Caki2 (cell line): ENCODE data around the gene CDC42EP4. TPM values are rescaled to one million over a fixed set of nuclear protein-coding genes. Genes with fewer than 3 reads are reported as not detected.
A peak's percentile ranks its signal among the peaks of the same experiment; 100 is the strongest.
"Not testable (repeated sequence)": the region's sequence is repeated elsewhere in the genome, so short reads cannot be mapped to it uniquely, and the experiment has no call there.

Experiments used
- DNase-seq: peaks from one replicate; pipeline ENCODE4 v3.0.0-alpha.2; 2015; ENCODE audit warnings: low read depth
- in situ Hi-C: cut with HindIII; loops from 2 replicates; pipeline ENCODE4 v1.10.0; 2016; ENCODE audit warnings: low sequenced_read_pairs, low pct_unique_long_range_greater_than_20kb, mixed read lengths
- total RNA-seq: library from RNA; depleted of rRNA; stranded (reverse); fragments of >200 nt; shearing (Covaris generic); gene quantifications from 2 replicates; pipeline ENCODE4 v1.2.3, GENCODE V29; 2014; ENCODE audit warnings: low replicate concordance

CDC42EP4 gene
- total RNA-seq, 1 experiment from 2014 or later: 50.8 TPM

DNA sequence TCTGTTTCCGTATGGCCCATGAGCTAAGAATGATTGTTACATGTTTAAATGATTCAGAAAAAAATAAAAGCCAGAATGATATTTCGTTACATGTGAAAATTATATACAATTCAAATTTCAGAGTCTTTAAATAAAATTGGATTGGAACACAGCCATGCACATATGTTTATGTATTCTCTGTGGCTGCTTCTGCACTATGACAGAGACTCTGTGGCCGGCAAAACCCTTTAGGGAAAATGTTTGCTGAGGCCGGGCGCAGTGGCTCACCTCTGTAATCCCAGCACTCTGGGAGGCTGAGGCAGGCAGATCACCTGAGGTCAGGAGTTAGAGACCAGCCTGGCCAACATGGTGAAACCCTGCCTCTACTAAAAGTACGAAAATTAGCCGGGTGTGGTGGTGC lies 15.9 kb upstream of the CDC42EP4 start:
- DNase-seq: no peak
- in situ Hi-C loops: no loop called here

GRCh38 chr17:73325527-73325842 lies 13.7 kb upstream of the CDC42EP4 start:
- in situ Hi-C loops: no loop called here

GRCh38 chr17:73324711-73325526 lies 13.1 kb upstream of the CDC42EP4 start:
- no peak for DNase-seq
- in situ Hi-C loops: no loop called here

More at GRCh38 chr17:73325527-73325842, 13.7 kb upstream of the CDC42EP4 start:
- DNase-seq: no peak

- no peak for DNase-seq
- in situ Hi-C loops: no loop called here
These were observed 12.3 kb upstream of the CDC42EP4 start for GRCh38 chr17:73324160-73324475.

- DNase-seq: no peak
- in situ Hi-C loops: no loop called here
These were observed 11.8 kb upstream of the CDC42EP4 start for GRCh38 chr17:73323409-73324159.

GRCh38 chr17:73320601-73321264 lies 8.9 kb upstream of the CDC42EP4 start:
- no peak for DNase-seq
- in situ Hi-C loops: no loop called here

GRCh38 chr17:73319766-73320165 lies 8.0 kb upstream of the CDC42EP4 start:
- in situ Hi-C loops: no loop called here

GRCh38 chr17:73318836-73319235 lies 7.0 kb upstream of the CDC42EP4 start:
- DNase-seq: no peak
- in situ Hi-C loops: no loop called here

More at GRCh38 chr17:73319766-73320165, 8.0 kb upstream of the CDC42EP4 start:
- no peak for DNase-seq

DNA sequence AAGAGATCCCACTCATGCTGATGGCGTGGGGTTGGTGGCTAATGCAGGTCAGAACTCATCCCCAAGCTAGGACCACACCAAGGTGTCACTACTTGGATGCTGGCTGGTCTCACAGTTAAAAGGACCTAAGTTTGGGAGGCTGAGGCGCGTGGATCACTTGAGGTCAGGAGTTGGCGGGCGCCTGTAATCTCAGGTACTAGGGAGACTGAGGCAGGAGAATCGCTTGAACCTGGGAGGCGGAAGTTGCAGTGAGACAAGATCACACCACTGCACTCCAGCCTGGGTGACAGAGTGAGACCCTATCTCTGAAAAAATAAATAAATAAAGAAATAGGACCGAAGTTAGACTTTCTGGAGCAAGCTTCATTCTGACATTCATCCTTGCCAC lies 6.6 kb upstream of the CDC42EP4 start:
- no peak for DNase-seq
- in situ Hi-C loops: no loop called here

DNA sequence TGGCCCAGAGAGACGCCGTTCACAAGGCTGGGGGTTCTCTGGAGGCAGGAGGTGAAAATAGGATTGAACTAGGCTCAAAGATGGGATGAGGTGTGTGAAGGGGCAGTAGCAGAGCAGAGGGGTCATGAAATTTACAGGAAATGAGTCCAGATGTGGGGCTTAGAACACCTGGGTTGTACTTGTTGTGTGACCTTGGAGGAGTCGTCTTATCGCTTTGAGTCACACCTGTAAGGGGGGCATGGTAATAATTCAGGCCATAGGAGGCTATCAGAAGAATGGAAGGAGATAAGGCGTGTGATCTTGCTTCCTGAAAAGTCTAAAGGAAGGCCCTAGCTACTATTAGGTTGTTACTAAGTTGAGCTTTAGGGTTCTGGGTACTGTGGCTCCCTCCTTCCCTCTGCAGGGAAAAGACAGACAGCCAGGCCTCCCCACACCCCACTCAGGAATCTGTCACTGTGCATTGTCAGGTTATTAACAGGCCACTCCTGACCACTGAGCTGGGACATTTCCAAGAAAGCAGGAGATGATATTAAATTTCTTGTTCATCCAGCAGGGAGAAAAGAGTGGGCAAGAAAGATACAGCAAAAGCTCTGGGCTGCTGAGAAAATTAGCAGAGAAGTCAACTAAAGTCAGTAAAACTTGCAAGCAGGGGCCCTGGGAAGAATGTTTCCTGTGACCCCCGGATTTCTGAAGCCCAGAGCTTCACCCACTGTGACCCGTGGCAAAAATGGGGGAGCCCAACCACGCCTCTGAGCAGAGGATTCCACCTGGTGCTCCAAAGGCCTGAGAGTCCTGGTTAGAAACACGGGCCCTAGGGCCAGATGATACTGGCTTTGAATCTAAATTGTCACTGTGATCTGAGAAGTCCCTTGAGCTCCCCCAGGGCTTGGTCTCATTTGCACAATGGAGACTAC lies 6.0 kb upstream of the CDC42EP4 start:
- in situ Hi-C loops: no loop called here
- DNase-seq: no peak

GRCh38 chr17:73316919-73317505 lies 5.2 kb upstream of the CDC42EP4 start:
- DNase-seq: no peak
- in situ Hi-C loops: no loop called here

GRCh38 chr17:73315471-73315870 lies 3.7 kb upstream of the CDC42EP4 start:
- in situ Hi-C loops: no loop called here

DNA sequence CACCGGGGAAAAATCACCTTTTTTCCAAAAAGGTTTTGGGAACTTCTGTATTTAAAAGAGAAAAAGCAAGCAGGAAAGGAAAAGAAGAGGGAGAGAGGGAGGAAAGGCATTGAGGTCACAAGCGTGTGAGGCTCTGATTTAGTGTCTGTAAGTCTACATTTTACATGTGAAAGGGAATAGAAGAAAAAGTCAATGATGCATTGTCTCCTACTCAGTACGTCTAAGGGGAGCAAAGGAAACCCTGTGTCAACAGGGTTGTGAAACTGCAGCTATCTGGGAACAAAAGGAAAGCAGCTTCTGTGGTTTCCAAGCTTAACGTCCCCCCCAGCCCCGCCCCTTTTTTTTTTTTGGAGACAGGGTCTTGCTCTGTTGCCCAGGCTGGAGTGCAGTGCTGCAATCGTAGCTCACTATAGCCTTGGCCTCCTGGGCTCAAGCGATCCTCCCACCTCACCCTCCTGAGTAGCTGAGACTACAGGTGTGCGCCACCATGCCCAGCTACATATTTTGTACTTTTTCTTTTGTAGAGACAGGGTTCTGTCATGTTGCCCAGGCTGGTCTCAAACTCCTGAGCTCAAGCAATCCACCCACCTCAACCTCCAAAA lies 1.8 kb upstream of the CDC42EP4 start:
- DNase-seq: no peak
- in situ Hi-C loops: no loop called here

More at GRCh38 chr17:73315471-73315870, 3.7 kb upstream of the CDC42EP4 start:
- no peak for DNase-seq

- in situ Hi-C loops, DNase-seq: not testable (repeated sequence)
These were observed 1.1 kb upstream of the CDC42EP4 start for GRCh38 chr17:73312887-73313286.

DNA sequence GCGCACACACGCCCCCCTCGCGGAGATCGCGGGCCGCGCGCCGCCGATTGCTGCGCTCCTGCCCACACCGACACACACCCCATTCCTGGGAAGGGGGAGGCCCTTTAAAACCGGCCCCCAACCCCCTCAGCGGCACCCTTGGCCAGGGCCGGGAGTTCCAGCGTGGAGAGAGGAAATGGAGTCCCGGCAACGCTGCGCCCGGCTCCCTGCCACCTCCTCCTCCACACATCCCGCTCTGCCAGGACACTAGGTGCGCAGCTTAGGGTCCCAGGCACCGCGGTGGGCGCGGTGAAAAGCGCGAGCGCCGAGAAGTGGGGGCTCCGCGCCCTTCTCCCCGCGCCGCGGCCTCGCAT lies 397 bp downstream of the CDC42EP4 start:
- in situ Hi-C loops: no loop called here

DNA sequence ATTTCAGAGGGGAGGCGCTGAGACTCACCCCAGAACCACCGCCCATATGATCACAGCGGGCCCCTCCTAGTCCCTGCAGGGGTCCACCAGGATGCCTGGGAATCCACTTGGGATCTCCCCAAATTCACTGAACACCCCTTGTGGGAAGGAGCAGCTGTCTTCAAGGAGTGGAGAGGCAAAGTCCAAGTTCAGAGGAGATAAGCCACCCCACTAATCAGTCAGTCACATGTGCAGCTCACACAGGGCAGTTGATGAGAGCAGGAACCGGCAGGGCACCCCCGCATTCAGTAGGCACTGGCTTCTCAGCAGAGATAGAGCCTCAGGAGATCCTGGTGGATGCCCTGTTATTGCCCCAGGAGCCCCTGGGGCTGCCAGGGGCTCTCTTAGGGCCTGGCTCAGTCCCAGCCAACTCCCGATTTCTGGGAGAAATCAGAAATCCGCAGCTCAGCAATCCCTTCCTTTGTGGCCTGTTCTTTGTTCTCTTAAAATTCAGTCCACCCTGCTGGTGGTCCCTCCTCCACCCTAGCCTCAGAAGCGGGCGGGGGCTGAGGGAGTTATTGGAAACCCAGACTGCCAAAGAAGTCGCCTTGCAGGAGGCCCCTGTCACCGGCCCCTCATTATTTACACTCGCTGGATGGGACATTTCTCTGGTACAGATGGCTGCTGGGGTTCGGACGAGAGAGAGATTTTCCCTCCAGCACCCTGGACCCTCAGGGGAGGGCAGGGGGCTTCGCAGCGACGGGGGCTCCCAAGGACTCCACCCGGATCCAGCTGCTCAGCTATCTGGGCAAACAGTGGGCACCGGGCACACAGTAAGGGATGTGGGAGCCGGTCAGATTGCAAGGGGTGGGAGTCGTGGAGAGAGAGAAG lies 1.8 kb downstream of the CDC42EP4 start:
- in situ Hi-C loops: no loop called here
- DNase-seq: peak; percentile 27

More for the DNA sequence above, 397 bp downstream of the CDC42EP4 start:
- DNase-seq: no peak

GRCh38 chr17:73308959-73309358 lies 2.8 kb downstream of the CDC42EP4 start:
- in situ Hi-C loops, DNase-seq: not testable (repeated sequence)
